Activated CD4-positive, CD25-positive, alpha-beta regulatory T cell (primary cell): Measurements from ENCODE around the gene SLC12A6.
"Not testable (repeated sequence)": the region's sequence is repeated elsewhere in the genome, so short reads cannot be mapped to it uniquely, and the experiment has no call there.

Source experiments
- DNase-seq, 4 experiments: peaks; one replicate each; lab custom pipeline; 2025; lab: John Stamatoyannopoulos, UW

Gene SLC12A6

DNA sequence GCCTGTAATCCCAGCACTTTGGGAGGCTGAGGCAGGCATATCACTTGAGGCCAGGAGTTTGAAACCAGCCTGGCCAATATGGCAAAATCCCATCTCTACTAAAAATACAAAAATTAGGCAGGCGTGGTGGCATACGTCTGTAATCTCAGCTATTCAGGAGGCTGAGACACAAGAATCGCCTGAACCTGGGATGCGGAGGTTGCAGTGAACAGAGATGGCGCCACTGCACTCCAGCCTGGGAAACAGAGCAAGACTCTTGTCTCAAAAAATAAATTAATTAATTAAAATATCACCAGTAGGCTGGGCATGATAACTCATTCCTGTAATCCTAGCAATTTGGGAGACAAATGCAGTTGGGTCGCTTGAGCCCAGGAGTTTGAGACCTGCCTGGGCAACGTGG is 144.3 kb downstream of the SLC12A6 start:
- not testable (repeated sequence) for DNase-seq

DNA sequence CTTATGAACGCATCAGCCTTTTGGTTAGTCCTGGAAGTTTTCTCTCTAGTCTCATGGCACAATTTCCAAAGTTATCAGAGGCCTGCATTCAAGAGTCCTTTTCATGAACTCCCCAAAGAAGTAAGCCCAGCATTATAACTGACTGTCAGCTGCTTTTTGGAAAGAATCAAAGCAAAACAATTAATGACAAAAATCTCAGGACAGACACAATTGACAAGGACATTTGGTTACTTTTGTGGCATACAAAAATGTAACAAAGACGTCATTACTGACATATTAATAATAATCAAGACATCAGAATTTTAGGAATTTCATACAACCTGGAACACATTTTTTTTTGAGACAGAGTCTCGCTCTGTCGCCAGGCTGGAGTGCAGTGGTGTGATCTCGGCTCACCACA is 148.9 kb downstream of the SLC12A6 start:
- no peak for DNase-seq

DNA sequence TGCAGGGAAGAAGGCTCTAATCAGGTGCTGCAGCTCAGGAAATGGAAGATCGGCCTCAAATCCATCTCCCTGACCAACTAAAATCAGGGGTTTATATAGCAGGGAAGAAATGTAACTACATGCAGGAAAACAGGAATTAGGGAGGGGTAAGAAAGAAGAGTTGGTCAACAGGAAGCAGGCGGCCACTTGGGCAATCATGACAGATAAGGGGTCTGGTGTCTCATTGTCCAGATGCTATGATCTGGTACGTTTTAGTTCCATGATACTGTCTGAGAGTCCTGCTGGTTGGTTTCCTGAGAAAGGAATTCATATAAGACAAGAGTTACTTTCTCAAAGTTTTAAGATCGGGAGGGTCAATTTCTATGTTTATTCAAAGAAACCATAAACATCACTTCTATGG is 151.9 kb downstream of the SLC12A6 start:
- DNase-seq: no peak

- DNase-seq: no peak
Observed at GRCh38 chr15:34182942-34183341, 154.6 kb downstream of the SLC12A6 start.
